GM21381 (cell line): ENCODE results near the gene TMC6.
"Not testable (repeated sequence)": the region's sequence is repeated elsewhere in the genome, so short reads cannot be mapped to it uniquely, and the experiment has no call there.

Experiments
- ATAC-seq: cut with Tn5 transposase; IDR thresholded peaks from one replicate; pipeline ENCODE4 v1.9.1; 2021; ENCODE audit warnings: mild to moderate bottlenecking, moderate library complexity; ENCODE audit not compliant: unreplicated experiment

Gene TMC6

GRCh38 chr17:78125138-78125913 lies 3.2 kb downstream of the TMC6 start:
- no peak for ATAC-seq

GRCh38 chr17:78124836-78125137 lies 3.8 kb downstream of the TMC6 start:
- ATAC-seq, result no peak

GRCh38 chr17:78124081-78124835 lies 4.3 kb downstream of the TMC6 start:
- ATAC-seq, result no peak

- ATAC-seq, result no peak
Observed at GRCh38 chr17:78123258-78123929, 5.2 kb downstream of the TMC6 start.

GRCh38 chr17:78122931-78123249 lies 5.7 kb downstream of the TMC6 start:
- no peak for ATAC-seq

- no peak for ATAC-seq
Observed at GRCh38 chr17:78122216-78122930, 6.2 kb downstream of the TMC6 start.

GRCh38 chr17:78121801-78122215 lies 6.7 kb downstream of the TMC6 start:
- no peak for ATAC-seq

- ATAC-seq, result no peak
Observed at GRCh38 chr17:78120971-78121800, 7.4 kb downstream of the TMC6 start.

- ATAC-seq, result no peak
Observed at GRCh38 chr17:78120537-78120936, 8.0 kb downstream of the TMC6 start.

GRCh38 chr17:78118801-78119241 lies 9.7 kb downstream of the TMC6 start:
- ATAC-seq, result no peak

GRCh38 chr17:78117027-78117981 lies 11.3 kb downstream of the TMC6 start:
- no peak for ATAC-seq

- ATAC-seq, result no peak
Observed at GRCh38 chr17:78116411-78116810, 12.1 kb downstream of the TMC6 start.

- ATAC-seq, result not testable (repeated sequence)
Observed at GRCh38 chr17:78115803-78116202, 12.8 kb downstream of the TMC6 start.

- no peak for ATAC-seq
Observed at GRCh38 chr17:78114831-78115723, 13.5 kb downstream of the TMC6 start.

- no peak for ATAC-seq
Observed at GRCh38 chr17:78113804-78114785, 14.5 kb downstream of the TMC6 start.

- no peak for ATAC-seq
Observed at GRCh38 chr17:78112518-78113471, 15.8 kb downstream of the TMC6 start.
